Thyroid gland (tissue), 4 donors: ENCODE data around the gene CREBL2.

Source experiments
- POLR2A ChIP-seq, 2 donors: fragments of 450-650 bp; IDR thresholded peaks; one replicate each; pipeline ENCODE4 v1.6.1; 2017; ENCODE audit warnings: antibody characterized with exemption in 2 of 2, mild to moderate bottlenecking in 2 of 2, moderate library complexity in 1 of 2
- TF ChIP-seq, protein P1 (sequence below), 6 experiments: fragments of 200-600 bp in 3 of 6; fragments of 450-650 bp in 3 of 6; sonication (generic) in 3 of 6; IDR thresholded peaks; one replicate each; pipeline ENCODE4 v1.5.1; 2016 to 2019; ENCODE audit warnings: antibody characterized with exemption in 6 of 6, mild to moderate bottlenecking in 2 of 6, inconsistent platforms in 1 of 6, moderate library complexity in 1 of 6

GRCh38 chr12:12669020-12669419 lies 57.3 kb downstream of the CREBL2 start:
- TF ChIP-seq, protein P1, sequence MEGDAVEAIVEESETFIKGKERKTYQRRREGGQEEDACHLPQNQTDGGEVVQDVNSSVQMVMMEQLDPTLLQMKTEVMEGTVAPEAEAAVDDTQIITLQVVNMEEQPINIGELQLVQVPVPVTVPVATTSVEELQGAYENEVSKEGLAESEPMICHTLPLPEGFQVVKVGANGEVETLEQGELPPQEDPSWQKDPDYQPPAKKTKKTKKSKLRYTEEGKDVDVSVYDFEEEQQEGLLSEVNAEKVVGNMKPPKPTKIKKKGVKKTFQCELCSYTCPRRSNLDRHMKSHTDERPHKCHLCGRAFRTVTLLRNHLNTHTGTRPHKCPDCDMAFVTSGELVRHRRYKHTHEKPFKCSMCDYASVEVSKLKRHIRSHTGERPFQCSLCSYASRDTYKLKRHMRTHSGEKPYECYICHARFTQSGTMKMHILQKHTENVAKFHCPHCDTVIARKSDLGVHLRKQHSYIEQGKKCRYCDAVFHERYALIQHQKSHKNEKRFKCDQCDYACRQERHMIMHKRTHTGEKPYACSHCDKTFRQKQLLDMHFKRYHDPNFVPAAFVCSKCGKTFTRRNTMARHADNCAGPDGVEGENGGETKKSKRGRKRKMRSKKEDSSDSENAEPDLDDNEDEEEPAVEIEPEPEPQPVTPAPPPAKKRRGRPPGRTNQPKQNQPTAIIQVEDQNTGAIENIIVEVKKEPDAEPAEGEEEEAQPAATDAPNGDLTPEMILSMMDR (IDR thresholded peaks at IDR 0.05), result no peak
- TF ChIP-seq POLR2A (IDR thresholded peaks at IDR 0.05), result no peak
